Adrenal gland (tissue), 12 donors: ENCODE data around the gene POLR1H. TPM values are rescaled to one million over a fixed set of nuclear protein-coding genes. Genes with fewer than 3 reads are reported as not detected.

Experiments used
- DNase-seq, 7 donors: peaks; one replicate each; pipeline ENCODE4 v3.0.0-alpha.2; 2019 to 2020
- H3K27ac ChIP-seq, 5 donors: fragments of 200-600 bp; sonication (generic) in 4 of 5; 1 replicate in 3 of 5; 2 replicates in 2 of 5; pipeline versions ENCODE4 v1.5.1 to v1.8.0; 2016 to 2020; ENCODE audit warnings: mild to moderate bottlenecking in 1 of 5
- H3K27me3 ChIP-seq: fragments of 200-600 bp; 2 replicates; pipeline ENCODE4 v1.8.0; 2021
- H3K36me3 ChIP-seq, 2 donors: fragments of 200-600 bp; replicated peaks in 1 of 2; 1 replicate in 1 of 2; 2 replicates in 1 of 2; pipeline versions ENCODE4 v1.5.1 to v1.8.0; 2018 to 2022
- H3K4me1 ChIP-seq, 2 donors: fragments of 200-600 bp; replicated peaks in 1 of 2; 1 replicate in 1 of 2; 2 replicates in 1 of 2; pipeline versions ENCODE4 v1.5.1 to v1.8.0; 2018 to 2021
- H3K4me3 ChIP-seq, 4 donors: fragments of 200-600 bp; sonication (generic) in 3 of 4; one replicate each; pipeline ENCODE4 v1.5.1; 2016 to 2018
- H3K9me3 ChIP-seq, 3 donors: fragments of 200-600 bp; sonication (generic) in 1 of 3; replicated peaks in 1 of 3; 1 replicate in 2 of 3; 2 replicates in 1 of 3; pipeline versions ENCODE4 v1.5.1 to v1.8.0; 2016 to 2021
- POLR2A ChIP-seq, 2 donors: fragments of 450-650 bp; IDR thresholded peaks; one replicate each; pipeline ENCODE4 v1.6.1; 2017; ENCODE audit warnings: antibody characterized with exemption in 2 of 2, mild to moderate bottlenecking in 2 of 2, moderate library complexity in 1 of 2
- WGBS, 4 donors: extraction: QIAGEN DNeasy Blood & Tissue Kit in 2 of 4; methylation state at CpG; one replicate each; pipeline versions ENCODE4 v1.1.5 to v1.1.7; 2013 to 2017; 5-methylcytosine and 5-hydroxymethylcytosine counted together
- intact Hi-C, 2 donors: fragments of 100-400 bp; cut with DNase I; formaldehyde crosslinking; loops; one replicate each; pipeline versions ENCODE4 v1.14.1 to v1.15.0; 2022 to 2023
- polyA plus RNA-seq, 3 donors: library from polyadenylated mRNA; stranded (reverse); fragments of 200-250 nt in 2 of 3; fragments of 350-450 nt in 1 of 3; fragmentation: Illumina TruSeq in 1 of 3; extraction: RNeasy Lipid Tissue Mini Kit (QIAGEN cat#74804) in 1 of 3; gene quantifications; one replicate each; pipeline ENCODE4 v1.2.3, GENCODE V29; 2013 to 2014
- total RNA-seq, 9 donors: library from RNA; depleted of rRNA in 4 of 9; stranded (reverse); fragments of >200 nt in 4 of 9; fragments of 120-200 nt in 1 of 9; fragmentation: NEBNext Ultra II Directional in 1 of 9; extraction: Animal tissue kit (Norgen Biotek cat#: 25700) in 1 of 9; gene quantifications; one replicate each; pipeline versions ENCODE4 v1.1.0 to v1.2.4, GENCODE V29; 2013 to 2023
- TF ChIP-seq, protein P1 (sequence below), 6 experiments: fragments of 450-650 bp in 4 of 6; fragments of 200-600 bp in 2 of 6; sonication (generic) in 1 of 6; IDR thresholded peaks; 1 replicate in 5 of 6; 2 replicates in 1 of 6; pipeline versions ENCODE4 v1.5.1 to v1.8.0; 2016 to 2021; ENCODE audit warnings: antibody characterized with exemption in 6 of 6, mild to moderate bottlenecking in 2 of 6, moderate library complexity in 1 of 6
- donor health status: healthy with polysubstance abuse.
- donor health status: Bipolar disorder and iron deficiency.
- donor health status: DM: yes; HTN: yes; CAD: no.
- donor health status: DM: no; HTN: no; CAD: no.
- donor health status: DM: no; HTN: no; CAD: no.
- donor health status: DM: yes; HTN: yes; CAD: no.

POLR1H gene
- total and polyA plus RNA-seq, 12 donors = 6.8 to 75.1 (median 32.4) TPM

DNA sequence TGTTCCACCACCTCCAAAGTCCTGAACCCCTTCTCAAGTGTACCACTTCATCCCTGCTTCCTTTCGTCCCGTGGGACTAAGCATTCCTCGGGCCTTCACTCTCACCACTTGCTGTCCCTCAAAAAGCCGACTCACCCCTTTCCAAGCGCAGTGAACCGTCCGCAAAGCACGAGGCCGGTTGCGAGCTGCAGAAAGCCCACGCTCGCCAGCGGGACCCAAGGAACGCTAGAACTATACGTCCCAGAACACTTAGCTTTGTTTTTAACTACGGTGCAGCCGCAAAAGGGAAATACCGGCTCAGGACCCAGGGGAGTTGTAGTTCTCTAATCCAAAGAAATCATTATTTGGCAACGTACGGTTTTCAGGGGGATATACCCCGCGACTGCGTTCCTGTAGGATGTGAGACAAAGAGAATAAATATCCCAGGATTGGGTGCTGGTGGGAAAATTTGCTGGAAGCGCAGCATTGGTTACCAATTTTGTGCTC is 416 bp upstream of the POLR1H start:
- Histone ChIP-seq H3K27ac (peak overlapping the region; percentile 79 to 92 (median 90)), H3K36me3 (peaks cover 0 to 14% of the 10 kb centered on the region in 2 donors), H3K9me3 (no peaks in the 10 kb centered on the region), H3K4me1 (peaks cover 8 to 32% of the 10 kb centered on the region in 2 donors), H3K4me3 (peak overlapping the region; percentile 18 to 97 (median 90)), H3K27me3 (no peaks in the 10 kb centered on the region)
- TF ChIP-seq POLR2A (IDR thresholded peaks at IDR 0.05) = no peak
- TF ChIP-seq, protein P1, sequence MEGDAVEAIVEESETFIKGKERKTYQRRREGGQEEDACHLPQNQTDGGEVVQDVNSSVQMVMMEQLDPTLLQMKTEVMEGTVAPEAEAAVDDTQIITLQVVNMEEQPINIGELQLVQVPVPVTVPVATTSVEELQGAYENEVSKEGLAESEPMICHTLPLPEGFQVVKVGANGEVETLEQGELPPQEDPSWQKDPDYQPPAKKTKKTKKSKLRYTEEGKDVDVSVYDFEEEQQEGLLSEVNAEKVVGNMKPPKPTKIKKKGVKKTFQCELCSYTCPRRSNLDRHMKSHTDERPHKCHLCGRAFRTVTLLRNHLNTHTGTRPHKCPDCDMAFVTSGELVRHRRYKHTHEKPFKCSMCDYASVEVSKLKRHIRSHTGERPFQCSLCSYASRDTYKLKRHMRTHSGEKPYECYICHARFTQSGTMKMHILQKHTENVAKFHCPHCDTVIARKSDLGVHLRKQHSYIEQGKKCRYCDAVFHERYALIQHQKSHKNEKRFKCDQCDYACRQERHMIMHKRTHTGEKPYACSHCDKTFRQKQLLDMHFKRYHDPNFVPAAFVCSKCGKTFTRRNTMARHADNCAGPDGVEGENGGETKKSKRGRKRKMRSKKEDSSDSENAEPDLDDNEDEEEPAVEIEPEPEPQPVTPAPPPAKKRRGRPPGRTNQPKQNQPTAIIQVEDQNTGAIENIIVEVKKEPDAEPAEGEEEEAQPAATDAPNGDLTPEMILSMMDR (IDR thresholded peaks at IDR 0.05) = no peak
- intact Hi-C loops = no loop called here
- peak in 6 of 7 donors; percentile 46 to 63 (median 52) for DNase-seq
- 0 to 1% (median 0%) methylated on average over 23 to 24 of the region's 24 CpGs for WGBS, 4 donors

DNA sequence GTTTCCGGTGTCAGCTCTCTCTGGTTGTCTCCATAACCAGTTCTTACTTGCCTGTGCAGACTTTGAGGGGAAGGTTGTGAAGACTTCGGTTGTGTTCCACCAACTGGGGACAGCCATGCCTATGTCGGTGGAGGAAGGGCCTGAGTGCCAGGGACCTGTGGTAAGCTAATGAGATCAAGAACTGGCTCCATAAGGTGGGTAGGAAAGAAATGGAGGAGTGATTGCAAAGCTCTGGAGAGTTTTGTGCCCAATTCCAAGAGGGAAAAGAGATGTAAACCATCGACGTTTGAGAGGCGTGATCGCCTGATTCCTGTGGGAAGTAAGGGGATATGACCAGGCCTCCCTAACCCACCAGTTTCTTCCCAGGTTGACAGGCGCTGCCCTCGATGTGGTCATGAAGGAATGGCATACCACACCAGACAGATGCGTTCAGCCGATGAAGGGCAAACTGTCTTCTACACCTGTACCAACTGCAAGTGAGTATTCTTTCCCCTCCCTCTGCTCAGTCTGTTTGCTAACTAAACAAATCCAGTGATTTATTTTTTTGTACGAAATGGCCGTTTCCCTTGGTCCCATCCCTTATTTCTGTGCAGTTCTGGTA is 893 bp downstream of the POLR1H start:
- H3K36me3 ChIP-seq = peaks cover 0 to 9% of the 10 kb centered on the region in 2 donors
- WGBS, 4 donors = 59 to 69% (median 67%) methylated on average over 13 of the region's 13 CpGs
- H3K4me1 ChIP-seq = peaks cover 13 to 41% of the 10 kb centered on the region in 2 donors
- no peaks in the 10 kb centered on the region for H3K27me3 ChIP-seq
- peak in 4 of 7 donors; percentile 20 to 31 (median 26) for DNase-seq
- H3K27ac ChIP-seq = peak overlapping the region; percentile 79 to 92 (median 90)
- TF ChIP-seq POLR2A (IDR thresholded peaks at IDR 0.05) = no peak
- TF ChIP-seq, protein P1 (IDR thresholded peaks at IDR 0.05) = no peak
- intact Hi-C loops = no loop called here
- peak overlapping the region; percentile 18 to 97 (median 90) for H3K4me3 ChIP-seq
- H3K9me3 ChIP-seq = no peaks in the 10 kb centered on the region

DNA sequence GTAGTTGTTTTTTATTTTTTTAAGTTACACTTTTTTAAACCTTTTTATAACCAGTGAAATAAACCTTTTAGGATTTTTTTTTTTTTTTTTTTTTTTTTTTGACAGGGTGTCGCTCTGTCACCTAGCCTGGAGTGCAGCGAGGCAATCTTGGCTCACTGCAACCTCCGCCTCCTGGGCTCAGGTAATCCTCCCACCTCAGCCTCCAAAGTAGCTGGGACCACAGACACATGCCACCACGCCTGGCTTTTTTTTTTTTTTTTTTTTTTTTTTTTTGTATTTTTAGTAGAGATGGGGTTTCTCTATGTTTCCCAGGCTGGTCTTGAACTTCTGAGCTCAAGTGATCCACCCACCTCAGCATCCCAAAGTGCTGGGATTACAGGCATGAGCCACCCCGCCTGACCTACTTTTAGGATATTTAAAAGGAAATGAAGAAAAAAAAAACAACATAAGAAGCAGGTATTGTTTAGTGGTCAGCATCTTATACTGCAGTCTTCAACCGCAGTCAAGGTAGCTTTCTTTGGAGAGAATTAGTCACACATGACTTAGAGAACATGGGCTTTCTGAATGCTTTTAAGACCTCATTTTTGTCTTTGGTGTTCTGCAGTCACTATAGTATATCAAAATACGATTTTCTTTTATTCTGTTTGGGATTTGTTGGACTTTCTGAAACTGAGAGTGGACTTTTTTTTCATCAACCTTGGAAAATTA is 1.6 kb downstream of the POLR1H start:
- intact Hi-C loops = no loop called here
- Histone ChIP-seq H3K36me3 (peaks cover 0 to 4% of the 10 kb centered on the region in 2 donors), H3K27me3 (no peaks in the 10 kb centered on the region), H3K27ac (no peak overlapping the region), H3K9me3 (no peaks in the 10 kb centered on the region), H3K4me1 (peaks cover 15 to 44% of the 10 kb centered on the region in 2 donors), H3K4me3 (no peak overlapping the region)
- no peak for TF ChIP-seq POLR2A (IDR thresholded peaks at IDR 0.05)
- TF ChIP-seq, protein P1 (IDR thresholded peaks at IDR 0.05) = no peak
- DNase-seq = no peak
- WGBS, 4 donors = 91 to 99% (median 93%) methylated on average over 7 of the region's 7 CpGs

DNA sequence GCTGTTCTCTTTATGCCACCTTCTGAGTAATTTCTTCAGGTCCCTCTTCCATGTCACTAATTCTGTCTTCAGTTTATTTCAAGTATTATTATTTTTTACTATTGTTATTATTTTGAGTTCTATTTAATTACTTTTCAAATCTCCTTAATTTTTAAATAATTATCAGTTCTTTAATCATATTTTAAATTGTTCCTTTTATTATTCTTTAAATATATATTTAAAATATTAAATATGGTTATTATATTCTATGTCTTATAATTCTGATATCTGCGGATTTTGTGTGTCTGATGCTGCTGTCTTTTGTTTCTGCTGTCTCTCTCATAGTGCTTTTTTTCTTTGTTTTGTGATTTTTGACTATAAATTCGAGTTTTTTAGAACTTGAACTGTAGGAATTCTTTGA is 2.2 kb downstream of the POLR1H start:
- H3K27ac ChIP-seq = no peak overlapping the region
- 66 to 97% (median 91%) methylated on average over 2 of the region's 2 CpGs for WGBS, 4 donors
- H3K9me3 ChIP-seq = no peaks in the 10 kb centered on the region
- H3K4me1 ChIP-seq = peaks cover 19 to 51% of the 10 kb centered on the region in 2 donors
- no peak for DNase-seq
- intact Hi-C loops = no loop called here
- TF ChIP-seq, protein P1 (IDR thresholded peaks at IDR 0.05) = no peak
- no peak for TF ChIP-seq POLR2A (IDR thresholded peaks at IDR 0.05)
- H3K4me3 ChIP-seq = no peak overlapping the region
- H3K36me3 ChIP-seq = peaks cover 0 to under 1% of the 10 kb centered on the region in 2 donors
- no peaks in the 10 kb centered on the region for H3K27me3 ChIP-seq
